IPS-NIHi11 (cell line): ENCODE measurements around the gene TLCD3B.

Experiments used
- DNase-seq: peaks from one replicate; pipeline ENCODE4 v3.0.0; 2012; ENCODE audit warnings: mixed read lengths, low spot score

TLCD3B gene

DNA sequence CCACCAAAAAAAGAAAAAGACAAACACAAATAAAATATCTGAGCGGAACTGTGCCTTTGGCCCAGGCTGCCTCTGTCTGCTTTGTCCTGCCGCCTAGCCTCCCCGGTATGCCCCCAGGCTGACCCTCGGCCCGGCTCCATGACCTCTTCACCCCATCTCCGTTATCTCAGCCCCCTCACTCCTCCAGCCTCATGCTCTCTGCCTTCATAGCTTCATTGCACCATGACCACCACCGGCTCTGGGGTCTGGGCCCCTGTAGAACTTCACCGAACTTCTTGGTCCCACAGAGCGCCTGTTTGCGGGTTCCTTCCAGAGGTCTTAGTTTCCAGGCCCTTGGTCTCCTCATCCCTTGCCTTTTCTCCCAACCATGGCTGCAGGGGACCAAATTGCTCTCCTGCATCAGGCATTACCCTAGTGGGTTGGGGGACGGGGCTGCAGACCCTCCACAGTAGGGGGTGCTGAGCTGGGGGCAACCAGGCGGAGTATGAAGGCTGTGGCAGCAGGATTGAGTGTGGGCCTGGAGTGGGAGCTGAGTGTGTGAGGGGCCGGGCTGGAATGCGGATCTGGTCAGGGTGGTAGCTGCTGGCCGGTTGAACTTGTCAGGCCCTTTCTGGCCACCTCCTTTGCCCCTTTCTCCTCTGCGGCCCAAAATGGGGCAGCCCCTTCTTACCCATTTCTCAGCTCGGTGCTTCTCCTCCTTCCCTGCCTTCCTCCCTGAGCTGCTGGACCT lies 42.6 kb downstream of the TLCD3B start:
- no peak for DNase-seq

DNA sequence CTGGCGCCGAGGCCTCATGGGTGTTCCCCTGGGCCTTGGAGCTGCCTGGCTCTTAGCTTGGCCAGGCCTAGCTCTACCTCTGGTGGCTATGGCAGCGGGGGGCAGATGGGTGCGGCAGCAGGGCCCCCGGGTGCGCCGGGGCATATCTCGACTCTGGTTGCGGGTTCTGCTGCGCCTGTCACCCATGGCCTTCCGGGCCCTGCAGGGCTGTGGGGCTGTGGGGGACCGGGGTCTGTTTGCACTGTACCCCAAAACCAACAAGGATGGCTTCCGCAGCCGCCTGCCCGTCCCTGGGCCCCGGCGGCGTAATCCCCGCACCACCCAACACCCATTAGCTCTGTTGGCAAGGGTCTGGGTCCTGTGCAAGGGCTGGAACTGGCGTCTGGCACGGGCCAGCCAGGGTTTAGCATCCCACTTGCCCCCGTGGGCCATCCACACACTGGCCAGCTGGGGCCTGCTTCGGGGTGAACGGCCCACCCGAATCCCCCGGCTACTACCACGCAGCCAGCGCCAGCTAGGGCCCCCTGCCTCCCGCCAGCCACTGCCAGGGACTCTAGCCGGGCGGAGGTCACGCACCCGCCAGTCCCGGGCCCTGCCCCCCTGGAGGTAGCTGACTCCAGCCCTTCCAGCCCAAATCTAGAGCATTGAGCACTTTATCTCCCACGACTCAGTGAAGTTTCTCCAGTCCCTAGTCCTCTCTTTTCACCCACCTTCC lies 43.5 kb downstream of the TLCD3B start:
- DNase-seq = no peak

- no peak for DNase-seq
Measured at GRCh38 chr16:29986931-29987330, 44.1 kb downstream of the TLCD3B start.

GRCh38 chr16:29986231-29986630 lies 44.8 kb downstream of the TLCD3B start:
- no peak for DNase-seq

DNA sequence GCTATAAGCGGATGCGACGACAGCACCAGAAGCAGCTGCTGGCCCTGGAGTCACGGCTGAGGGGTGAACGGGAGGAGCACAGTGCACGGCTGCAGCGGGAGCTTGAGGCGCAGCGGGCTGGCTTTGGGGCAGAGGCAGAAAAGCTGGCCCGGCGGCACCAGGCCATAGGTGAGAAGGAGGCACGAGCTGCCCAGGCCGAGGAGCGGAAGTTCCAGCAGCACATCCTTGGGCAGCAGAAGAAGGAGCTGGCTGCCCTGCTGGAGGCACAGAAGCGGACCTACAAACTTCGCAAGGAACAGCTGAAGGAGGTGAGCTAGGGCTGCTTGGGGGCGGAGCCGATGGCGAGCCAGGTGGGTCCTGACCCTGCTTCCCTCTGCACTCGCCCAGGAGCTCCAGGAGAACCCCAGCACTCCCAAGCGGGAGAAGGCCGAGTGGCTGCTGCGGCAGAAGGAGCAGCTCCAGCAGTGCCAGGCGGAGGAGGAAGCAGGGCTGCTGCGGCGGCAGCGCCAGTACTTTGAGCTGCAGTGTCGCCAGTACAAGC lies 45.7 kb downstream of the TLCD3B start:
- DNase-seq = no peak

GRCh38 chr16:29984764-29985147 lies 46.3 kb downstream of the TLCD3B start:
- DNase-seq = no peak

GRCh38 chr16:29984137-29984763 lies 46.8 kb downstream of the TLCD3B start:
- no peak for DNase-seq

- no peak for DNase-seq
Measured at GRCh38 chr16:29983420-29984136, 47.5 kb downstream of the TLCD3B start.

- DNase-seq = no peak
Measured at GRCh38 chr16:29982560-29983419, 48.3 kb downstream of the TLCD3B start.

GRCh38 chr16:29978564-29979270 lies 52.4 kb downstream of the TLCD3B start:
- no peak for DNase-seq

DNA sequence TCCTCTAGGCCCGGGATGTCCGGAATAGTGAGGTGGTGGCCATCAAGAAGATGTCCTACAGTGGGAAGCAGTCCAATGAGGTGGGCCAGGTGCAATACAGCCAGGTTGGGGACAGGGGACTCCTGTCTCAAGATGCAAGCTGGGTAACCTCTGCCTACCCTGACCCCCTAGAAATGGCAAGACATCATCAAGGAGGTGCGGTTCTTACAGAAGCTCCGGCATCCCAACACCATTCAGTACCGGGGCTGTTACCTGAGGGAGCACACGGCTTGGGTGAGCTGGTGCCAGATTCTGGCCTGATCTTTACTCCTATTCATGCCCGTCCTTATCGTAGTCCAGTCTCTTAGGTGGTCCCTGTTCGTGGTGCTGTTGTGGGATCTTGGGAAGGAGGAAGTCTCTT lies 53.0 kb downstream of the TLCD3B start:
- no peak for DNase-seq

DNA sequence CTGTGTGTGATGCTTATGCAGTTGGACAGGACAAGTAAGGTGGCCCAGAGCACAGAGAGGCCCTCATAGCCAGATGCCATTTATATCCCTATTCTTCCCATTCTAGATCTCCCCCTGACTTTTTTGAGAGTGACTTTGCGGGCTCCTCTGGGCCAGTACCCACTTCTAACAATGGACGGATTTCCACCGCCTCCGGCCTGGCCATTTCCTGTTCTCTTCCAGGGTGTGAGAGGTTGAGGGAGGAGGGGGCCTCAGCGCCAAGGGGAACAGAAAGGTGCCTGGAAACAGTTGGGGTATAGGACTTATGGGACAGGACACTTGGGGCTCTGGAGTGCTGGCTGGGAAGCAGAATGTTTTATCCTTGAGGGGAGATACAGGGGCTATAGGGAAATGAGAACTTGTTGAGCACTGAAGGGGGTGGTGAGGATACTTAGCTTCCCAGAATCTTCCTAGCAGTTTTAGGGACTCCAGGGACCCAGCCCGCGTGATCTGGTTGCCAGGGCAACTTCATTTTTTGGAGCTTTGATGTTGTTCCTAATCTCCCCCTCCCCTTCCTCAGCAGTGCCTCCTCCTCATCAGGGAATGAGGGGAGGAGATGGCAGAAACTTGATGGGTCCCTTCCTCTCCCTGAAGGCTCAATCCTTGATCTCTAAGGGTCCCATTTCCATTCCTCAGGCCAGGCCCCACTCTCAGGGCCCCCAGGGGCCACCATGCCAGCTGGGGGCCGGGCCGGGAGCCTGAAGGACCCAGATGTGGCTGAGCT lies 53.8 kb downstream of the TLCD3B start:
- no peak for DNase-seq

DNA sequence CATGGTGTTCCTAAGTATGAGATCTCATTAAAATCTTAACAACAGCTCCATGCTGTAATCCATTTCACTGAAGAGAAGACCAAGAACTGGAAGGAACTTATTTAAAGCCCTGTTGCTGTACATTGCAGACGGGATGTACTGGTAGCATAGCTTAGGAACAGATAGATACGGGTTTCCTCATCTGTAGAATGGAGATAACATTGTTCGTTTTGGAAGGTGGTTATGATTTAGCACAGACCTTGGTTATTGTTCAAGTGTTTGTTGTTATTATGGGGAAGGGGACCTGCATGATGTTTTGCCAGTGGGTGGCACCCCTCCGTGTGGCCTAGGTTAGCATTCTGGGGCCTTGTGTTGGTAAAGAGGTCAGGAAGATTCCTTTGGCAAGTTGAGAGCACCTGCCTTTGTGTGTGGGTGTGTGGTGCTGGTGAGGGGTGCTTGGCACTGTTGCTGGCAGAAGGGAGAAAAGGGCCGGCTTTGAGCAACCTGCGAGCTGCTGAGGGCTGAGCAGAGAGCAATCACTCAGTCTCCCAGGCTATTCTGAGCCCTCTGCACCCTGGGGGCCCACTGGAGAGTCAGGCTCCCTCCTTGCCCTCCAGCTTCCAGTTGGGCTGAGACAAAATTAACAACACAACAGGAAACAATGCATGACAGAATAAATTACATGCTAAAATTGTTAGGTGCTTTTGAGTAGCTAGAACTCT lies 55.1 kb downstream of the TLCD3B start:
- DNase-seq = no peak

- DNase-seq = no peak
Measured at GRCh38 chr16:29975134-29975538, 55.9 kb downstream of the TLCD3B start.
